ENCODE measurements around the gene FAM193A.
"Not testable (repeated sequence)": the region's sequence is repeated elsewhere in the genome, so short reads cannot be mapped to it uniquely, and the experiment has no call there.

FAM193A gene

DNA sequence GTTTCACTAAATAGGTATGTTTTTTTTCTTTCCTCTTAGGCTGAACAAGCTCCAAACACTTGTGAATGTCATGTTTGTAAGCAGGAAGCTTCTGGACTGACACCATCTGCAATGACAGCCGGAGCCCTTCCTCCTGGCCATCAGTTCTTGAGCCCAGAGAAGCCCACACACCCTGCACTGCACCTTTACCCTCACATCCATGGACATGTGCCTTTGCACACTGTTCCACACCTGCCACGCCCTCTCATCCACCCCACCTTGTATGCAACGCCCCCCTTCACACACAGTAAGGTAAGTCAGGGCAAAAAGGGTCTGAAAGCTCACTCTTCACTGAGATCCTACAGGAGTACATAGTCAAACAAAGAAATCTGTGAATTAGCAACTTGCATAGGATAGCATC lies 135.6 kb downstream of the FAM193A start:
- H3K27me3 ChIP-seq (replicated peaks; ENCODE audit: control insufficient read depth, insufficient read depth, low read length), result no peaks in the 10 kb centered on the region
- H3K4me3 ChIP-seq (replicated peaks; ENCODE audit: low read depth, low read length), result no peak overlapping the region
- TF ChIP-seq, protein P1, sequence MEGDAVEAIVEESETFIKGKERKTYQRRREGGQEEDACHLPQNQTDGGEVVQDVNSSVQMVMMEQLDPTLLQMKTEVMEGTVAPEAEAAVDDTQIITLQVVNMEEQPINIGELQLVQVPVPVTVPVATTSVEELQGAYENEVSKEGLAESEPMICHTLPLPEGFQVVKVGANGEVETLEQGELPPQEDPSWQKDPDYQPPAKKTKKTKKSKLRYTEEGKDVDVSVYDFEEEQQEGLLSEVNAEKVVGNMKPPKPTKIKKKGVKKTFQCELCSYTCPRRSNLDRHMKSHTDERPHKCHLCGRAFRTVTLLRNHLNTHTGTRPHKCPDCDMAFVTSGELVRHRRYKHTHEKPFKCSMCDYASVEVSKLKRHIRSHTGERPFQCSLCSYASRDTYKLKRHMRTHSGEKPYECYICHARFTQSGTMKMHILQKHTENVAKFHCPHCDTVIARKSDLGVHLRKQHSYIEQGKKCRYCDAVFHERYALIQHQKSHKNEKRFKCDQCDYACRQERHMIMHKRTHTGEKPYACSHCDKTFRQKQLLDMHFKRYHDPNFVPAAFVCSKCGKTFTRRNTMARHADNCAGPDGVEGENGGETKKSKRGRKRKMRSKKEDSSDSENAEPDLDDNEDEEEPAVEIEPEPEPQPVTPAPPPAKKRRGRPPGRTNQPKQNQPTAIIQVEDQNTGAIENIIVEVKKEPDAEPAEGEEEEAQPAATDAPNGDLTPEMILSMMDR (IDR thresholded peaks at IDR 0.05; ENCODE audit: insufficient read depth, low read length, poor library complexity, severe bottlenecking), result no peak
- DNase-seq (ENCODE audit: extremely low read depth, insufficient read length), result no peak
- H3K36me3 ChIP-seq (ENCODE audit: control insufficient read depth, insufficient read depth, low read length), result peaks cover 26% of the 10 kb centered on the region

- no peak for DNase-seq (ENCODE audit: extremely low read depth, insufficient read length)
- Histone ChIP-seq H3K27me3 (replicated peaks; ENCODE audit: control insufficient read depth, insufficient read depth, low read length) (no peaks in the 10 kb centered on the region), H3K4me3 (replicated peaks; ENCODE audit: low read depth, low read length) (no peak overlapping the region), H3K36me3 (ENCODE audit: control insufficient read depth, insufficient read depth, low read length) (peaks cover 26% of the 10 kb centered on the region)
- TF ChIP-seq, protein P1 (IDR thresholded peaks at IDR 0.05; ENCODE audit: insufficient read depth, low read length, poor library complexity, severe bottlenecking), result no peak
These were observed 136.3 kb downstream of the FAM193A start for GRCh38 chr4:2672700-2673099.

DNA sequence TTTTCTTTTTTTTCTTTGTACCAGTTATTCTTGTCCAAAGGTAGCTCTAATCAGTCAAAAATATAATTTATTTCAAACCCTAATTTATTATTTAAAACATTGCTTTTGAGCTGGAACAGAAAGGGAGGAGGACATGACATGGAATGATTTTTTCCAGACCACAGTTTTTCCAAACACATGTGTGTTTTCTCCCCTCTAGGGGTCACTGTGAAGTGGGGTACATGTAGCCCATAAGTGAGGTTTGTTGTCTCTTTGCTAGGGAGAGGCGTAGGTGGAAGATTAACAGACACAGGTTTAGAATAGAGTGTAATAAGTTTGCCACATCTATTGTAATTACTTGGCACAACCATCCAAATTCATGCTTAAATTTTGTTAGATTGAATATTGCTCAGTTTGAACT lies 136.7 kb downstream of the FAM193A start:
- Histone ChIP-seq H3K36me3 (ENCODE audit: control insufficient read depth, insufficient read depth, low read length) (peaks cover 24% of the 10 kb centered on the region), H3K27me3 (replicated peaks; ENCODE audit: control insufficient read depth, insufficient read depth, low read length) (no peaks in the 10 kb centered on the region), H3K4me3 (replicated peaks; ENCODE audit: low read depth, low read length) (no peak overlapping the region)
- TF ChIP-seq, protein P1 (IDR thresholded peaks at IDR 0.05; ENCODE audit: insufficient read depth, low read length, poor library complexity, severe bottlenecking), result peak; percentile 31
- no peak for DNase-seq (ENCODE audit: extremely low read depth, insufficient read length)

DNA sequence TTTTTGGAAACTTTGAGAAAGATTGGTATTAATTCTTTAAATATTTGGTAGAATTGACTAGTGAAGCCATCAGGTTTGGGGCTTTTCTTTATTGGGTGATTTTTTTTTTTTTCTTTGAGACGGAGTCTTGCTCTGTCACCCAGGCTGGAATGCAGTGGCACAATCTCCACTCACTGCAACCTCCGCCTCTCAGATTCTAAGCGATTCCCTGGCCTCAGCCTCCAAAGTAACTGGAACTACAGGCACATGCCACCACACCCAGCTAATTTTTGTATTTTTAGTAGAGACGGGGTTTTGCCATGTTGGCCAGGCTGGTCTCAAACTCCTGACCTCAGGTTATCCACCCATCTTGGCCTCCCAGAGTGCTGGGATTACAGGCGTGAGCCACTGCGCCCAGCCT lies 143.3 kb downstream of the FAM193A start:
- H3K36me3 ChIP-seq (ENCODE audit: control insufficient read depth, insufficient read depth, low read length); DNase-seq (ENCODE audit: extremely low read depth, insufficient read length); H3K4me3 ChIP-seq (replicated peaks; ENCODE audit: low read depth, low read length); H3K27me3 ChIP-seq (replicated peaks; ENCODE audit: control insufficient read depth, insufficient read depth, low read length): not testable (repeated sequence)

DNA sequence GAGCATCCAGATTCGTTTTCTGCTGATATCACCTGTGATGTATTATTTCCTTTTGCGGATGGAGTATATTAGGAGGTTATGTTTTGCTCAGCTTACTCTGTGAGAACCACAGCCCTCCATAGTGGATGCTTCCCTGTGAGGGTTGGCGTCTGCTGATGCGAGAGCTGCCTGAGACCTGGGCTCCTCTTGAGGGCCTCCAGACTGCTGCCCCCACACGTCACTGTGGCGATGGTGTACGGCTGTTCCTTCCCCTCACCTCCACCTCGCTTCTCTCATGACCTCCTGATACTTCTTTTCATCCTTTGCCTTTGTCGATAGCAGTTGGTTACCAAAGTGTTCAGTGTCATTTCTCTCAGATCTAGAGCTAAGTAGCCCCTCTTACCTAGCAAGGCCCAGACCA lies 148.0 kb downstream of the FAM193A start:
- no peak overlapping the region for H3K4me3 ChIP-seq (replicated peaks; ENCODE audit: low read depth, low read length)
- TF ChIP-seq, protein P1 (IDR thresholded peaks at IDR 0.05; ENCODE audit: insufficient read depth, low read length, poor library complexity, severe bottlenecking), result no peak
- H3K36me3 ChIP-seq (ENCODE audit: control insufficient read depth, insufficient read depth, low read length), result peaks cover 19% of the 10 kb centered on the region
- DNase-seq (ENCODE audit: extremely low read depth, insufficient read length), result no peak
- H3K27me3 ChIP-seq (replicated peaks; ENCODE audit: control insufficient read depth, insufficient read depth, low read length), result no peaks in the 10 kb centered on the region

GRCh38 chr4:2685541-2685940 lies 149.1 kb downstream of the FAM193A start:
- Histone ChIP-seq H3K27me3 (replicated peaks; ENCODE audit: control insufficient read depth, insufficient read depth, low read length) (no peaks in the 10 kb centered on the region), H3K36me3 (ENCODE audit: control insufficient read depth, insufficient read depth, low read length) (peaks cover 19% of the 10 kb centered on the region), H3K4me3 (replicated peaks; ENCODE audit: low read depth, low read length) (no peak overlapping the region)
- DNase-seq (ENCODE audit: extremely low read depth, insufficient read length), result no peak
- TF ChIP-seq, protein P1 (IDR thresholded peaks at IDR 0.05; ENCODE audit: insufficient read depth, low read length, poor library complexity, severe bottlenecking), result no peak
